GM10248 (cell line): Measurements from ENCODE around the gene ARHGEF17.
A peak's percentile ranks its signal among the peaks of the same experiment; 100 is the strongest.

Source experiments
- CTCF ChIA-PET: fragments of 300-600 bp; sonication (Branson Sonifier 250); formaldehyde crosslinking; extraction: SDS; loops from one replicate; lab custom pipeline; 2021; ENCODE audit warnings: antibody characterized with exemption; lab: Yijun Ruan, JAX
- POLR2A ChIA-PET: fragments of 350-650 bp; sonication (Branson Sonifier 250); formaldehyde crosslinking; extraction: SDS; loops from one replicate; lab custom pipeline; 2020; ENCODE audit warnings: antibody characterized with exemption; lab: Yijun Ruan, JAX
- DNase-seq: peaks from one replicate; pipeline ENCODE4 v3.0.0; 2012; ENCODE audit errors: extremely low spot score
- CTCF ChIP-seq: IDR thresholded peaks from 2 replicates; pipeline ENCODE4 v1.5.1; 2012; ENCODE audit warnings: mild to moderate bottlenecking, low read depth; ENCODE audit errors: extremely low read depth, missing control alignments, control extremely low read depth

The ARHGEF17 gene

GRCh38 chr11:73401217-73401923 lies 93.3 kb downstream of the ARHGEF17 start:
- CTCF ChIA-PET, result interaction anchor here (0.8 to 8.9 kb wide), 6 partner anchors 24 to 260 kb away, joined by 3 to 87 read pairs (median 4); no protein-coding TSS in a partner anchor
- TF ChIP-seq CTCF, result no peak
- DNase-seq, result no peak
- POLR2A ChIA-PET, result interaction anchor here (0.6 kb wide), 1 partner anchor 14 kb away, joined by 3 read pairs; no protein-coding TSS in a partner anchor

- POLR2A ChIA-PET, result no interaction called here
- no peak for TF ChIP-seq CTCF
- CTCF ChIA-PET, result interaction anchor here (0.8 to 8.9 kb wide), 9 partner anchors 9 to 263 kb away, joined by 3 to 87 read pairs (median 4); no protein-coding TSS in a partner anchor
- no peak for DNase-seq
Observed at GRCh38 chr11:73401924-73402833, 94.1 kb downstream of the ARHGEF17 start.

- DNase-seq, result no peak
- peak; percentile 30 for TF ChIP-seq CTCF
- ChIA-PET CTCF (interaction anchor here (0.7 to 8.9 kb wide), 7 partner anchors 9 to 262 kb away, joined by 3 to 87 read pairs (median 7); no protein-coding TSS in a partner anchor), POLR2A (no interaction called here)
Observed at GRCh38 chr11:73402834-73403185, 94.7 kb downstream of the ARHGEF17 start.

- no peak for TF ChIP-seq CTCF
- CTCF ChIA-PET, result interaction anchor here (0.7 to 8.9 kb wide), 6 partner anchors 10 to 257 kb away, joined by 3 to 87 read pairs (median 8); no protein-coding TSS in a partner anchor
- no peak for DNase-seq
- POLR2A ChIA-PET, result no interaction called here
Observed at GRCh38 chr11:73403541-73403940, 95.5 kb downstream of the ARHGEF17 start.

GRCh38 chr11:73404048-73404447 lies 96.0 kb downstream of the ARHGEF17 start:
- POLR2A ChIA-PET, result no interaction called here
- DNase-seq, result peak; percentile 18
- peak; percentile 21 for TF ChIP-seq CTCF
- CTCF ChIA-PET, result interaction anchor here (0.7 to 8.9 kb wide), 5 partner anchors 10 to 257 kb away, joined by 3 to 87 read pairs (median 9); no protein-coding TSS in a partner anchor
